Immature natural killer cell (primary cell): ENCODE measurements around the gene CHAF1B. TPM values are rescaled to one million over a fixed set of nuclear protein-coding genes. Genes with fewer than 3 reads are reported as not detected.
A peak's percentile ranks its signal among the peaks of the same experiment; 100 is the strongest.

Experiments used
- DNase-seq, 3 donors: peaks; one replicate each; pipeline ENCODE4 v3.0.0; 2022; ENCODE audit warnings: mixed read lengths in 1 of 3
- H3K27ac Mint-ChIP-seq, 6 donors: one replicate each; pipeline ENCODE4 v1.8.0; 2020; ENCODE audit warnings: mixed read lengths in 6 of 6, mild to moderate bottlenecking in 5 of 6, inconsistent platforms in 4 of 6, moderate library complexity in 3 of 6
- H3K27me3 Mint-ChIP-seq, 3 donors: one replicate each; pipeline ENCODE4 v1.8.0; 2020 to 2021; ENCODE audit warnings: low read depth in 3 of 3, mild to moderate bottlenecking in 3 of 3, mixed read lengths in 3 of 3, moderate library complexity in 3 of 3, inconsistent platforms in 1 of 3
- H3K36me3 Mint-ChIP-seq, 3 donors: one replicate each; pipeline ENCODE4 v1.8.0; 2020; ENCODE audit warnings: mixed read lengths in 3 of 3, inconsistent platforms in 2 of 3, mild to moderate bottlenecking in 2 of 3
- H3K4me1 Mint-ChIP-seq, 2 donors: one replicate each; pipeline ENCODE4 v1.8.0; 2020; ENCODE audit warnings: inconsistent platforms in 2 of 2, mild to moderate bottlenecking in 2 of 2, mixed read lengths in 2 of 2, moderate library complexity in 1 of 2
- H3K4me3 Mint-ChIP-seq, 5 donors: one replicate each; pipeline ENCODE4 v1.8.0; 2020; ENCODE audit warnings: mild to moderate bottlenecking in 5 of 5, mixed read lengths in 5 of 5, inconsistent platforms in 3 of 5, moderate library complexity in 3 of 5
- H3K9me3 Mint-ChIP-seq, 6 donors: one replicate each; pipeline ENCODE4 v1.8.0; 2020; ENCODE audit warnings: mild to moderate bottlenecking in 6 of 6, mixed read lengths in 6 of 6, inconsistent platforms in 4 of 6, moderate library complexity in 3 of 6
- polyA plus RNA-seq, 3 donors: library from polyadenylated mRNA; unstranded; fragments of 300-500 nt; fragmentation: Illumina TruSeq; gene quantifications; one replicate each; pipeline ENCODE4 v1.2.3, GENCODE V29; 2021

Gene CHAF1B
- polyA plus RNA-seq, 3 donors from 2014 or later = 2.4 to 8.4 (median 3.0) TPM

DNA sequence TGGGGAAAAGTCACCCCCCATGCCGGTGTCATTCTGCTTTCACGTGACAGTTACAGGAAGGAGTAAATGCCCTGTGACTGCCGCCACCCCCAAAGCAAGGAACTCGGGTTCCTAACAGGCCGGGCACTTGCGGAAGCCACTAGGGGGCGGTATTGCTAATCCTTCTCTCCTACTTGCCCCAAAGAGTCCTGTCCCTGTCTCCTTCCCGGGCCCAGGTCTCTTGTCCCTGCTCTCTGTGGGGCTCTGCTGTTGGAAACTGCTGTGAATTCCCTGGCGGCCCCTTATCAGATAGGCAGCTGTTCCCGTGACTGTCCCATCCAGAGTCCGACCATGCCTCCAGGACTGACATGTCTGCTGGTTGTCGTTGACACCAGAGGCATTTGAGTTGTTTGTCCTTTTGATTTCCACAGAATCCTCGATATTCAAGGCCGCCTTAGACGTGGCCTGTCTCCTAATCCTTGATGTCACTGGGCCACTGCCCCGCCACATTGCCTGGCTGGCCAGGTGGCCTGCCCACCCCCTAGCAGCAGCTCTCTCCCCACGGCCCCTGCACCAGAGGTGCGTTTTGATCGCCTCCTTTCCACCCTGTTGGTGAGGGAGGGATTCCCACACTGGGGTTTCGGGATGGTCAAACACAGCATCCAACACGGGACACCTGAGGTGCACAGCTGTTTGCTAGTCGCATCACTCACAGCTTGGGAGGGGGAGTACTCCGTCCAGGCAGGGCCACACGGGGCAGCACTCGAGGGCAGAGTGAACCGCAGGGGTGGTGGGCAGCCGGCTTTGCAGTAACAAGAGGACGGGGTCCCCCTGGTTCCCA is 37.3 kb downstream of the CHAF1B start:
- peaks cover 0 to 3% (median 0%) of the 10 kb centered on the region in 3 donors for H3K36me3 Mint-ChIP-seq
- H3K27me3 Mint-ChIP-seq = peaks cover 0 to 6% (median 0%) of the 10 kb centered on the region in 3 donors
- H3K4me1 Mint-ChIP-seq = peaks cover 17 to 40% of the 10 kb centered on the region in 2 donors
- no peak overlapping the region for H3K4me3 Mint-ChIP-seq
- peak; percentile 24 to 32 (median 32) for DNase-seq
- peak overlapping the region in 2 of 6 donors; percentile 26 to 44 for H3K27ac Mint-ChIP-seq
- no peaks in the 10 kb centered on the region for H3K9me3 Mint-ChIP-seq

DNA sequence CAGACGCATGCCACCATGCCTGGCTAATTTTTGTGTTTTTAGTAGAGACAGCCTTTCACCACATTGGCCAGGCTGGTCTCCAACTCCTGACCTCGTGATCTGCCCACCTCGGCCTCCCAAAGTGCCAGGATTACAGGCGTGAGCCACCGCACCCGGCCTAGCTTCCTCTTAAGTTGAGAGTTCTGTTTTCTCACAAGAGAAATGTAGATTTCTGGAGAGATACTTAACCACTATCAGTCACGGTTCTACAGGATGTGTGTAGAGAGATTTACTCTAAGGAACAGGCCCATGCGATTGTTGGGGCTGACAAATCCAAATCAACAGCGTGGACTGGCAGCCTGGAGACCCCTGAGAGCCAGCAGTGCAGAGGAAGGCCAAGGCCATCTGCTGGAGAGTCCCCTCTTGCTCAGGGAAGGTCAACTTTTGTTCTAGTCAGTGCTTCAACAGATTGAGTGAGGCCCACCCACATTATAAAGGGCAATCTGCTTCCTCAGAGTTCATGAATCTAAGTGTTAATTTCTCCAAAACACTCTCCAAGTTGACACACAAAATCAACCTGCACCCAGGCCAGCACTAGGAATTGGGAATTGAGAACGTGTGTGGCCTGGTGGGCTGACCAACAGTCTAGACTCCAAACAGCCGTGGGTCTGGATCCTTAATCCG is 38.7 kb downstream of the CHAF1B start:
- no peaks in the 10 kb centered on the region for H3K9me3 Mint-ChIP-seq
- DNase-seq = peak in 1 of 3 donors; percentile 34
- H3K4me3 Mint-ChIP-seq = peak overlapping the region in 4 of 5 donors; percentile 44 to 79 (median 58)
- H3K27me3 Mint-ChIP-seq = peaks cover 0 to 9% (median 0%) of the 10 kb centered on the region in 3 donors
- no peaks in the 10 kb centered on the region for H3K36me3 Mint-ChIP-seq
- peak overlapping the region; percentile 2 to 85 (median 73) for H3K27ac Mint-ChIP-seq
- peaks cover 21 to 45% of the 10 kb centered on the region in 2 donors for H3K4me1 Mint-ChIP-seq

DNA sequence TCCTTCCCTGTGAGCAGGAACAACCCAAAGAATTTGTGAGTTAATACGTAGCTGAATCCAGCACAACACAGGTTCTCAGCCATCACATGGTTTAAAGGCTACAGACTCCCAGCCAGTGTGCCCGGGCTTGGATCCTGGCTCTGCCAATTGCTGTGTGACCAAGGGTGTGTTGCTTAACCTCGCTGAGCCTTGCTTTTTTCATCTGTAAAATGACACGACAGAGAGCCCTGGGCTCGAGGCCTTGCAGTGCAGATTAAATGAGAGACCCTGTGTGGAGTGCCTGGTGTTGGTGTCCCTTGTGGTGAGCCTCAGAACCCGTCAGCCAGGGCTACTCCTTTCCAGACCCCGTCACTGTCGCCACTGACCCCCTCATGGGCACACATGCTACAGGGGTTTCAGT is 39.4 kb downstream of the CHAF1B start:
- Mint-ChIP-seq H3K4me3 (no peak overlapping the region), H3K27ac (peak overlapping the region in 2 of 6 donors; percentile 52 to 74), H3K27me3 (peaks cover 0 to 7% (median 0%) of the 10 kb centered on the region in 3 donors), H3K36me3 (no peaks in the 10 kb centered on the region), H3K9me3 (no peaks in the 10 kb centered on the region), H3K4me1 (peaks cover 25 to 51% of the 10 kb centered on the region in 2 donors)
- no peak for DNase-seq

DNA sequence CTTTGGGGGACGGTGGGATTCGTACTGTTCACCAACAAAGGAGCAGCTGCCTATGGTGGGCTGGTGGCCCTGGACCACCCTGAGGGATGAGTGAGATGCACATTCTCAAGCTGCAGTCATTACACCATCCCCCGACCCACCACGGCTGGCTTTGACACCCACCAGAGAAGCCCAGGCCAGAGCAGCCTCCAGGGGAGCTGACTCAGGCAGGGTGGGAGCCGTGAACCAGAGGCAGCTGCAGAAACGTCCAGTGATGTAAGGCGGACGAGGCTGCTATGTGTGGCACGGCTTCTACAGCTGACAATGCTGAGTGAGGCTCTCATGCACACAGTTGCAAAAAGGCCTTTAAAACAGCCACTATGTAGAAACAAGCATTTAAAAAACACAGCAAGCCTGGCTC is 40.1 kb downstream of the CHAF1B start:
- Mint-ChIP-seq H3K36me3 (no peaks in the 10 kb centered on the region), H3K9me3 (no peaks in the 10 kb centered on the region), H3K4me3 (no peak overlapping the region), H3K4me1 (peaks cover 32 to 51% of the 10 kb centered on the region in 2 donors), H3K27ac (peak overlapping the region in 2 of 6 donors; percentile 50 to 74), H3K27me3 (peaks cover 0 to 12% (median 3%) of the 10 kb centered on the region in 3 donors)
- no peak for DNase-seq

DNA sequence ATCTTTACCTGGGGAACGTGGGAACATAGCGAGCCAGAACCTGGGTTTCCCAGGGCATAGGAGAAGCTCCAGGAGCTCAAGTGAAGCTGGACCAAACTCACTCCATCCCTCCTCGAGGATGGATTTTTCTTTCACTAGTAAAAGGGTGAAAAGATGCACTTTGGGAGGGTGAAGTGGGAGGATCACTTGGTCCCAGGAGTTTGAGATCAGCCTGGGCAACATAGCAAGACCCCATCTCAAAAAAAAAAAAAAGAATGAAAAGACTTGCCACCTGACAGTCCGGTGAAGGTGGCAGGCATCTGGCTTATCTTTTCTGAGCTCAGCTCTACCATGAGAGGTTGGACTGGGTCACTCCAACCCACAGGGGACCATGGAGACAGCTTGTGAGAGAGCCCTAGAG is 42.3 kb downstream of the CHAF1B start:
- Mint-ChIP-seq H3K27ac (peak overlapping the region in 2 of 6 donors; percentile 66 to 77), H3K27me3 (peaks cover 0 to 14% (median 6%) of the 10 kb centered on the region in 3 donors), H3K9me3 (no peaks in the 10 kb centered on the region), H3K4me1 (peaks cover 40 to 53% of the 10 kb centered on the region in 2 donors), H3K4me3 (peak overlapping the region in 2 of 5 donors; percentile 29 to 50), H3K36me3 (no peaks in the 10 kb centered on the region)
- DNase-seq = no peak

DNA sequence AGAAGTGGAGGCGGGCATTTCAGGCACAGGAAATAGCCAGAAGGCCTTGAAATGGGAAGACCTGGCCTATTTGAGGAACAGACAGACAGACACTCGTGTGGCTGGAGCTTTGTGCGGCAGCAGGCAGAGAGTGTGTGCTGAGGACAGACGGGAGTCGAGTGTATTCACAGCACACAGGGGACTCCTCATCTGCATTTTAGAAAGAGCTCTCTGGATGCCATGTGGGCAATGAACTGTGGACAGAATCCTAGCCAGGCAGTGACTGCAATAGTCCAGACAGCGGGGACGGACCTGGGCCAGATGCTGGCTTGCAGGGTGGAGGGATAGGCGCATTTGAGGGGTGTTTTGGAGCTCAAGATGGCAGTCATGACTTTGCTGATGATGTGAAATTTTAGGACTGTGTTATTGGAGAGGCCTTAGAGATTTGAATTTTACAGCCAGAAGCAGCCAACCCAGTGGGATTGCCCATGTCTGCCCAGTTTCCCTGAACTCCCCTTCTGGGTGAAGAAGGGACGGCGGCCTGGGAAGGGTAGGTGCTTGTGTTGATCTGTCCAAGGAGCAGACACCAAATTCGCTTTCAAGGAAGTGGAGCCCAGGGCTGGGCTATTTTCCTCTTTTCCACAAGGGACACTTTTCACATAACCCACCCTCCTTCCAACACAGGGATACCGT is 43.7 kb downstream of the CHAF1B start:
- Mint-ChIP-seq H3K4me3 (peak overlapping the region in 4 of 5 donors; percentile 46 to 93 (median 88)), H3K36me3 (no peaks in the 10 kb centered on the region), H3K9me3 (no peaks in the 10 kb centered on the region), H3K27ac (peak overlapping the region; percentile 82 to 98 (median 94)), H3K27me3 (peaks cover 0 to 10% (median 7%) of the 10 kb centered on the region in 3 donors), H3K4me1 (peaks cover 29 to 39% of the 10 kb centered on the region in 2 donors)
- DNase-seq = no peak

DNA sequence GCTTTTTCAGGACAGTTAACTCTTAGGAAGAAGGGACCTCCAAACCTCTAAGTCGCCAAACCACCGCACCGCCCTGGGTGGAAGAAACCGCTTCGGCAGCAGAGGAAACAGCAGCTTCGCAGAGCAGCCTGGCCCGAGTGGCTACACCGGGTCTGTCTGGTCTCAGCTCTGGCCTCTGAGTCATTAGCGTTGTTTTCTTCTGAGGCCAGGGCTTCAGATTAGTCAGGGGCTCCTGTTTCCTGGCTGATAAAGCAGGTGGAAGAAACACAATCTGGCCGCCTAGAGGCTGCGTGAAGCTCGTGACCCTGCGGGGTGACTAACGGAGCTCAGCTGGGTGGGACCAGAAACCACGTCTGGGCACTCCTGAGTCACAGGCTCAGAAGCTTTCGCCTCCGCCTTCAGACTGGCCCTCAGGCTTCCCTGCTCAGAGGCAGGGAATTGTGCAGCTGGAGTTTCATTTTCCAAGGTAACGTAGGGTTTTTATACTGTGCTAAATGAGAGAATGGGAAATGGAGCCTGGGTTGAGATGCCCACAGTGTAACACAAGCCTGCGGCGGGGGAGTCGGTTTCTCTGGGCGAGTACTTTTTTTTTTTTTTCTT is 44.9 kb downstream of the CHAF1B start:
- H3K4me3 Mint-ChIP-seq = peak overlapping the region; percentile 84 to 93 (median 90)
- no peaks in the 10 kb centered on the region for H3K9me3 Mint-ChIP-seq
- peak; percentile 80 to 81 (median 81) for DNase-seq
- no peaks in the 10 kb centered on the region for H3K36me3 Mint-ChIP-seq
- H3K4me1 Mint-ChIP-seq = peaks cover 23 to 27% of the 10 kb centered on the region in 2 donors
- H3K27ac Mint-ChIP-seq = peak overlapping the region; percentile 82 to 98 (median 94)
- peaks cover 1 to 12% (median 7%) of the 10 kb centered on the region in 3 donors for H3K27me3 Mint-ChIP-seq

DNA sequence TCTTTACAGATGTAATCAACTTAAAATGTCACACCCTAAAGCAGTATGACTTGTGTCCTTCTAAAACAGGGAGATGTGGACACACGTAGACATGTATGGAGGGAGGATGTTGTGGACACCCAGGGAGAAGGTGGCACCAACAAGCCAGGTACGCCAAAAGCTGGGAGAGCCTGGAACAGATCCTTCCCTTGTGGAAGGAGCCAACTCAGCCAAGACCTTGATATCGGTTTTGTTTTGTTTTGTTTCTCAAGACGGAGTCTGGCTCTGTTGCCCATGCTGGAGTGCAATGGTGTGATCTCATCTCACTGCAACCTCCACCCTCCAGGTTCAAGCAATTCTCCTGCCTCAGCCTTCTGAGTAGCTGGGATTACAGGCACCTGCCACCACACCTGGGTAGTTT is 45.6 kb downstream of the CHAF1B start:
- Mint-ChIP-seq H3K27me3 (peaks cover 1 to 12% (median 7%) of the 10 kb centered on the region in 3 donors), H3K36me3 (no peaks in the 10 kb centered on the region), H3K4me1 (peaks cover 23 to 26% of the 10 kb centered on the region in 2 donors), H3K9me3 (no peaks in the 10 kb centered on the region), H3K27ac (peak overlapping the region; percentile 82 to 98 (median 94)), H3K4me3 (peak overlapping the region; percentile 84 to 93 (median 90))
- DNase-seq = no peak

DNA sequence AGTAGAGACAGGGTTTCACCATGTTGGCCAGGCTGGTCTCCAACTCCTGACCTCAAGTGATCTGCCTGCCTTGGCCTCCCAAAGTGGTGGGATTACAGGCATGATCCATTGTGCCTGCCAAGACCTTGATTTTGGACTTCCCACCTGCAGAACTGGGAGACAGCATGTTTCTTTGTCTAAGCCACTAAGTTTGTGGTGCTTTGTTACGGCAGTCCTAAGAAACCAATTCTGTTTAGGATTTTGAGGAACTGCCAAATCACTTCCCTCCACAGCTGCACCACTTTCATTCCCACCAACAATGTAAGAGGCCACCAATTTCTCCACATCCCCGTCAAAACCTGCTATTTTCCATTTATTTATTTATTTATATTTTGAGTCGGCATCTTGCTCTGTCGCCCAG is 46.1 kb downstream of the CHAF1B start:
- H3K9me3 Mint-ChIP-seq = no peaks in the 10 kb centered on the region
- H3K4me3 Mint-ChIP-seq = peak overlapping the region in 2 of 5 donors; percentile 9 to 47
- peaks cover 1 to 12% (median 7%) of the 10 kb centered on the region in 3 donors for H3K27me3 Mint-ChIP-seq
- peak overlapping the region in 3 of 6 donors; percentile 62 to 75 (median 66) for H3K27ac Mint-ChIP-seq
- H3K36me3 Mint-ChIP-seq = no peaks in the 10 kb centered on the region
- H3K4me1 Mint-ChIP-seq = peaks cover 23 to 26% of the 10 kb centered on the region in 2 donors
- no peak for DNase-seq

DNA sequence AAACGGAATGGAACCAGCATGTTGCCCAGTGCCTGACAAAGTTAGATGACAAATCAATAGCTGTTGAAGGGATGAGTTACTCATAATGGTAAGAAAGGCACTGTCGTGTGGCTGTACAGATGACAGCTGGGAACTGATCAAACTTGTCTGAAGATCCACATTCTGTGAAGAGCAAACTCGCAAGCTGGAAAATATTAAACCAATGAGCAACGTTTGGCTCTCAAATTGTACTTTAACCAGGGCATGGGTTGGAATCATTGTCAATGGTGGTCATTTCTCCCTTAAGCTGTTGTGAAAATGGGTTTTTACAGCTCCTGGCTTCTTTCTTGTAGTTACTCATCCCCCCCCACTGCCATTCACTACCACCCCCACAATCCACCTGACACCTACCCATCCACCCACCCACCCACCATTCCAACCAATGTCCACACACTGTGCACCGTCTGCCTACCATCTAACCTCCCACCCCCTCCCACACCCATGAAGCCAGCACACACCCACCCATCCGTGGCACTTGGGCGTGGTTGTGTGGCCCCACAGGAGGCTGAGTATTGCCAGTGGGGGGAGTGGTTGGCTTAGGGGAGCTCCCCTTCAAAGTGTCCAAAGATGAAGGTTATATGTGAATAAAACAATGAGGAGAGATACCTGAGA is 48.0 kb downstream of the CHAF1B start:
- Mint-ChIP-seq H3K9me3 (no peaks in the 10 kb centered on the region), H3K36me3 (peaks cover 0 to 2% (median 0%) of the 10 kb centered on the region in 3 donors), H3K4me3 (no peak overlapping the region), H3K27ac (peak overlapping the region in 1 of 6 donors; percentile 53), H3K4me1 (peaks cover 23 to 26% of the 10 kb centered on the region in 2 donors), H3K27me3 (peaks cover 1 to 10% (median 7%) of the 10 kb centered on the region in 3 donors)
- no peak for DNase-seq

DNA sequence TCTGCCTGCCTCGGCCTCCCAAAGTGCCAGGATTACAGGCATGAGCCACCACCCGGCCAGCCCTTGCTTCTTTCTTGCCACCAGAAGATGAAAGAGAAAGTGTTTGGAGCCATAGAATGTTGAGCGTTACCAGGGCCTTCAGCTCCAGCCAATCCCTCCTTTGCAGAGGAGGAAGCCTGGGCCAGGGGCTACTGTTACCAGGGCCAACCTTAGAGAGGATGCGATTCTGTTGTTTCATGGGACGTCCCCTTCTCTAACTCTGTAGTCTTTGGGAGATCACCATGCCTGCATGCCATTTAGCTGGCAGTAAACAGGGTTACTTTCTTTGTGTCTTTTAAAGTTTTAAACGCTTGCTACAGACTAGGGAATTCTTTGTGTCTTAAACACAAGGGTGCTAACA is 49.0 kb downstream of the CHAF1B start:
- Mint-ChIP-seq H3K4me1 (peaks cover 18 to 19% of the 10 kb centered on the region in 2 donors), H3K36me3 (peaks cover 0 to 3% (median 0%) of the 10 kb centered on the region in 3 donors), H3K9me3 (no peaks in the 10 kb centered on the region), H3K27ac (peak overlapping the region in 1 of 6 donors; percentile 24), H3K27me3 (peaks cover 1 to 10% (median 7%) of the 10 kb centered on the region in 3 donors), H3K4me3 (no peak overlapping the region)
- no peak for DNase-seq

DNA sequence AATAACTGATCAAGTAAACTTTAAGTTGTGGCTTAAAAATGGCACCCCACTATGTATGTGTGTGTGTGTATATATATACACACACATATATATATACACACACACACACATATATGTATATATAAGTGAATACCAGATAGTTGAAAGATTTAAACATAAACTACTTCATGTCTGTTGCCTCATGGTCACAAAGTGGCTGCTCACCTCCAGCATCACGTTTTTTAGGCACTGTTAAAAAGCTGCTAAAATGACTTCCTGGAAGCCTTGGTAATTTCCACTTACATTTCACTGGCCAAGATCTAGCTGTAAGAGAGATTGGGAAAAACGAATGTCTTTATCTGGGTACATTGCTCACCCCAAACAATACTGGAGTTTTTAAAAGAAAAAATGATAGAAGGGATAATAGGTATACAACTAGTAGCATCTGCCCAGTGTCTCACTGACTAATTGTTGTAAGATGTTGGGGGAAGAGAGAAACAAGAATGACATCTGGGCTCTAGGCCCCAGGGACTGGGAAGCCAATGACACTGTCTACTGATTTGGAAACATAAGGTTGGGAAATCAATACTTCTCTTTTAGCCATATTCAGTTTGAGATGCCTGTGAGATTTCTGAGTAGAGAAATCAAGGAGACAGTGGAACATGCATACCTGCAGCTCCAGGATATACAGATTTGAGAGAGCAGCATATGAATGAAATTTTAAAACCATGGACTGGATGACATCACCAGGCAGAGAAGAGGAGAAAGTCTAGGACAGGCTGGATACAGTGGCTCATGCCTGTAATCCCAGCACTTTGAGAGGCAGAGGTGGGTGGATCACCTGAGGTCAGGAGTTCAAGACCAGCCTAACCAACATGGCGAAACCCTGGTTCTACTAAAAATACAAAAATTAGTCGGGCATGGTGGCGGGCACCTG is 51.9 kb downstream of the CHAF1B start:
- Mint-ChIP-seq H3K4me1 (peaks cover 0 to 1% of the 10 kb centered on the region in 2 donors), H3K36me3 (peaks cover 0 to 3% (median 0%) of the 10 kb centered on the region in 3 donors), H3K4me3 (no peak overlapping the region), H3K27ac (no peak overlapping the region), H3K27me3 (peaks cover 3 to 4% (median 3%) of the 10 kb centered on the region in 3 donors), H3K9me3 (no peaks in the 10 kb centered on the region)
- no peak for DNase-seq
